GM12878 (cell line): ENCODE measurements around the gene ZIK1. TPM values are rescaled to one million over a fixed set of nuclear protein-coding genes. Genes with fewer than 3 reads are reported as not detected.
A peak's percentile ranks its signal among the peaks of the same experiment; 100 is the strongest.

Source experiments
- ATAC-seq: fragments of 200-7000 bp; cut with Tn5 transposase; 3 replicates; pipeline ENCODE4 v1.9.1; 2020; ENCODE audit warnings: mild to moderate bottlenecking, moderate library complexity
- BruUV-seq: library from RNA; stranded (reverse); fragments of 400-500 nt; replicated peaks from 2 replicates; lab custom pipeline; 2021; lab: Mats Ljungman, UMichigan
- CTCF ChIA-PET: fragments of 300-600 bp; sonication (Branson Sonifier 250); formaldehyde crosslinking; extraction: SDS; loops from one replicate; lab custom pipeline; 2021; ENCODE audit warnings: inconsistent platforms; lab: Yijun Ruan, JAX
- POLR2A ChIA-PET: fragments of 350-600 bp; formaldehyde crosslinking; extraction: SDS; loops from one replicate; lab custom pipeline; 2021; ENCODE audit warnings: inconsistent platforms; lab: Charles Lee
- RAD21 ChIA-PET: fragments of 300-600 bp; sonication (Branson Sonifier 250); formaldehyde crosslinking; loops from one replicate; lab custom pipeline; 2023; ENCODE audit warnings: antibody characterized with exemption; ENCODE audit not compliant: unreplicated experiment; lab: Charles Lee
- SMC1A ChIA-PET: fragments of 300-600 bp; sonication (Branson Sonifier 250); formaldehyde crosslinking; loops from one replicate; lab custom pipeline; 2023; ENCODE audit not compliant: unreplicated experiment, uncharacterized antibody; lab: Charles Lee
- DNase-seq: peaks from one replicate; pipeline ENCODE4 v3.0.0-alpha.2; 2011; ENCODE audit warnings: low read depth, low spot score
- FAIRE-seq: peaks from 3 replicates; lab custom pipeline; 2011; peaks lifted over from hg19 to GRCh38; lab: Jason Lieb, UNC
- H2AFZ ChIP-seq: 2 replicates; pipeline ENCODE4 v1.6.0; 2011; ENCODE audit warnings: low read depth, low read length, control low read depth; ENCODE audit not compliant: control insufficient read depth
- H3K27ac ChIP-seq: 2 replicates; pipeline ENCODE4 v1.5.1; 2011; ENCODE audit warnings: control low read depth; ENCODE audit not compliant: control insufficient read depth, insufficient read depth
- H3K27me3 ChIP-seq, 2 experiments: replicated peaks in 1 of 2; 2 replicates each; pipeline versions ENCODE4 v1.6.0 to v1.6.1; 2011; ENCODE audit warnings: low read length in 1 of 2; ENCODE audit not compliant: control insufficient read depth in 2 of 2, insufficient read depth in 2 of 2
- H3K36me3 ChIP-seq, 2 experiments: 2 replicates each; pipeline ENCODE4 v1.5.1; 2011; ENCODE audit warnings: low read length in 1 of 2; ENCODE audit not compliant: control insufficient read depth in 2 of 2, insufficient read depth in 2 of 2
- H3K4me1 ChIP-seq: 2 replicates; pipeline ENCODE4 v1.6.1; 2011; ENCODE audit warnings: mild to moderate bottlenecking, low read length, moderate library complexity, mixed read lengths; ENCODE audit not compliant: control insufficient read depth, insufficient read depth
- H3K4me2 ChIP-seq: 2 replicates; pipeline ENCODE4 v1.6.0; 2011; ENCODE audit warnings: control low read depth; ENCODE audit not compliant: control insufficient read depth, insufficient read depth
- H3K4me3 ChIP-seq: fragments of 200-600 bp; sonication (generic); 2 replicates; pipeline ENCODE4 v1.5.1; 2016
- H3K79me2 ChIP-seq: 2 replicates; pipeline ENCODE4 v1.6.0; 2011; ENCODE audit warnings: low read length; ENCODE audit not compliant: control insufficient read depth, insufficient read depth
- H3K9ac ChIP-seq: 2 replicates; pipeline ENCODE4 v1.8.0; 2011; ENCODE audit warnings: low read length, control low read depth, mixed read lengths; ENCODE audit not compliant: control insufficient read depth, insufficient read depth
- H3K9me3 ChIP-seq: replicated peaks from 3 replicates; pipeline ENCODE4 v1.5.1; 2011; ENCODE audit warnings: mild to moderate bottlenecking, low read length; ENCODE audit not compliant: control insufficient read depth, insufficient read depth
- H4K20me1 ChIP-seq: 2 replicates; pipeline ENCODE4 v1.6.0; 2011; ENCODE audit not compliant: control insufficient read depth, insufficient read depth
- CREB1 ChIP-seq: IDR thresholded peaks from 2 replicates; pipeline ENCODE4 v1.6.1; 2012; ENCODE audit warnings: low read depth, mild to moderate bottlenecking, inconsistent platforms
- CREM ChIP-seq: IDR thresholded peaks from 2 replicates; pipeline ENCODE4 v1.6.1; 2014; ENCODE audit warnings: antibody characterized with exemption, low read depth
- GATAD2B ChIP-seq: fragments of 450-650 bp; conservative IDR thresholded peaks from 2 replicates; pipeline ENCODE4 v1.6.1; 2017; ENCODE audit warnings: low read depth, mild to moderate bottlenecking, moderate library complexity
- HCFC1 ChIP-seq: fragments of 150-350 bp; IDR thresholded peaks from 2 replicates; pipeline ENCODE4 v1.6.1; 2014; ENCODE audit warnings: low read length
- RAD21 ChIP-seq: IDR thresholded peaks from 2 replicates; pipeline ENCODE4 v1.6.1; 2011; ENCODE audit warnings: mild to moderate bottlenecking, low read depth, low read length, moderate library complexity; ENCODE audit not compliant: insufficient read depth
- SMAD1 ChIP-seq: fragments of 450-650 bp; IDR thresholded peaks from 2 replicates; pipeline ENCODE4 v1.6.1; 2018; ENCODE audit warnings: mild to moderate bottlenecking, low read depth; ENCODE audit not compliant: partially characterized antibody
- SPI1 ChIP-seq: IDR thresholded peaks from 2 replicates; pipeline ENCODE4 v1.6.1; 2011; ENCODE audit warnings: low read depth, mild to moderate bottlenecking, low read length, moderate library complexity, borderline replicate concordance; ENCODE audit not compliant: insufficient read depth
- ZNF592 ChIP-seq: fragments of 450-650 bp; IDR thresholded peaks from 2 replicates; pipeline ENCODE4 v1.6.1; 2017; ENCODE audit warnings: mild to moderate bottlenecking, moderate library complexity
- ZNF622 ChIP-seq: fragments of 450-650 bp; IDR thresholded peaks from 2 replicates; pipeline ENCODE4 v1.6.1; 2017; ENCODE audit warnings: mild to moderate bottlenecking, inconsistent platforms
- WGBS: methylation state at CpG from one replicate; pipeline ENCODE4 v1.1.6; 2016; ENCODE audit warnings: low lambda C conversion rate; ENCODE audit not compliant: insufficient replicate concordance, insufficient coverage; ENCODE audit errors: missing lambda C conversion rate; 5-methylcytosine and 5-hydroxymethylcytosine counted together
- in situ Hi-C: fragments of 300-500 bp; cut with MboI; formaldehyde crosslinking; loops from 9 replicates; pipeline ENCODE4 v1.14.3; 2018; ENCODE audit warnings: mixed read lengths
- intact Hi-C: fragments of 100-400 bp; cut with micrococcal nuclease; formaldehyde crosslinking; loops from one replicate; pipeline ENCODE4 v1.14.2; 2022; ENCODE audit not compliant: unreplicated experiment
- polyA plus RNA-seq, 11 experiments: library from polyadenylated mRNA; depleted of rRNA in 4 of 11; unstranded in 6 of 11; stranded (reverse) in 5 of 11; fragments of >200 nt; fragmentation: Nextera tagmentation in 4 of 11; fragmentation: Illumina TruSeq in 1 of 11; extraction: Ambion mirVana in 4 of 11; extraction: Trizol in 1 of 11; gene quantifications; 1 replicate in 1 of 11; 2 replicates in 10 of 11; pipeline versions ENCODE4 v1.2.1 to v1.2.3, GENCODE V29; 2011 to 2016; ENCODE audit warnings: inconsistent platforms in 2 of 11, missing spikeins in 2 of 11, low read depth in 1 of 11
- total RNA-seq, 4 experiments: library from RNA; depleted of rRNA in 3 of 4; stranded (reverse); fragments of >200 nt in 3 of 4; fragmentation: Illumina TruSeq in 1 of 4; extraction: Trizol in 1 of 4; gene quantifications; 2 replicates each; pipeline versions ENCODE4 v1.2.1 to v1.2.3, GENCODE V29; 2013 to 2021
- TF ChIP-seq, protein P1 (sequence below): fragments of 450-650 bp; formaldehyde crosslinking; IDR thresholded peaks from 2 replicates; pipeline ENCODE4 v1.5.0; 2022; ENCODE audit warnings: mild to moderate bottlenecking, missing genetic modification characterization
- TF ChIP-seq, protein P2 (sequence below): fragments of 450-650 bp; IDR thresholded peaks from 2 replicates; pipeline ENCODE4 v1.6.1; 2016; ENCODE audit warnings: mild to moderate bottlenecking
- TF ChIP-seq, protein P3 (sequence below): fragments of 450-650 bp; IDR thresholded peaks from 2 replicates; pipeline ENCODE4 v1.6.1; 2014; ENCODE audit warnings: mild to moderate bottlenecking

ZIK1 gene
- total and polyA plus RNA-seq, 10 of the 15 experiments (the other 5 are each of a cell fraction or from before 2014, with no cell fraction given), result 0.45 to 4.7 (median 2.7) TPM

GRCh38 chr19:57599761-57600383 lies 15.9 kb downstream of the ZIK1 start, which contains the start of gene ZNF530 (continued):
- TF ChIP-seq, protein P1, sequence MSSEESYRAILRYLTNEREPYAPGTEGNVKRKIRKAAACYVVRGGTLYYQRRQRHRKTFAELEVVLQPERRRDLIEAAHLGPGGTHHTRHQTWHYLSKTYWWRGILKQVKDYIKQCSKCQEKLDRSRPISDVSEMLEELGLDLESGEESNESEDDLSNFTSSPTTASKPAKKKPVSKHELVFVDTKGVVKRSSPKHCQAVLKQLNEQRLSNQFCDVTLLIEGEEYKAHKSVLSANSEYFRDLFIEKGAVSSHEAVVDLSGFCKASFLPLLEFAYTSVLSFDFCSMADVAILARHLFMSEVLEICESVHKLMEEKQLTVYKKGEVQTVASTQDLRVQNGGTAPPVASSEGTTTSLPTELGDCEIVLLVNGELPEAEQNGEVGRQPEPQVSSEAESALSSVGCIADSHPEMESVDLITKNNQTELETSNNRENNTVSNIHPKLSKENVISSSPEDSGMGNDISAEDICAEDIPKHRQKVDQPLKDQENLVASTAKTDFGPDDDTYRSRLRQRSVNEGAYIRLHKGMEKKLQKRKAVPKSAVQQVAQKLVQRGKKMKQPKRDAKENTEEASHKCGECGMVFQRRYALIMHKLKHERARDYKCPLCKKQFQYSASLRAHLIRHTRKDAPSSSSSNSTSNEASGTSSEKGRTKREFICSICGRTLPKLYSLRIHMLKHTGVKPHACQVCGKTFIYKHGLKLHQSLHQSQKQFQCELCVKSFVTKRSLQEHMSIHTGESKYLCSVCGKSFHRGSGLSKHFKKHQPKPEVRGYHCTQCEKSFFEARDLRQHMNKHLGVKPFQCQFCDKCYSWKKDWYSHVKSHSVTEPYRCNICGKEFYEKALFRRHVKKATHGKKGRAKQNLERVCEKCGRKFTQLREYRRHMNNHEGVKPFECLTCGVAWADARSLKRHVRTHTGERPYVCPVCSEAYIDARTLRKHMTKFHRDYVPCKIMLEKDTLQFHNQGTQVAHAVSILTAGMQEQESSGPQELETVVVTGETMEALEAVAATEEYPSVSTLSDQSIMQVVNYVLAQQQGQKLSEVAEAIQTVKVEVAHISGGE (CRISPR knock-in tag), result peak; percentile 57
- TF ChIP-seq CREM (peak; percentile 77; the same call in 1 of the 2 replicates), HCFC1 (peak; percentile 94), SPI1 (peak; percentile 53; the same call in 1 of the 2 replicates)

- no peak overlapping the region for H3K4me3 ChIP-seq
- no TSS peak for BruUV-seq
- no peak overlapping the region for H3K27ac ChIP-seq
- in situ Hi-C loops, result no loop called here
- 81% methylated on average over 5 of the region's 5 CpGs for WGBS
- TF ChIP-seq, protein P2, sequence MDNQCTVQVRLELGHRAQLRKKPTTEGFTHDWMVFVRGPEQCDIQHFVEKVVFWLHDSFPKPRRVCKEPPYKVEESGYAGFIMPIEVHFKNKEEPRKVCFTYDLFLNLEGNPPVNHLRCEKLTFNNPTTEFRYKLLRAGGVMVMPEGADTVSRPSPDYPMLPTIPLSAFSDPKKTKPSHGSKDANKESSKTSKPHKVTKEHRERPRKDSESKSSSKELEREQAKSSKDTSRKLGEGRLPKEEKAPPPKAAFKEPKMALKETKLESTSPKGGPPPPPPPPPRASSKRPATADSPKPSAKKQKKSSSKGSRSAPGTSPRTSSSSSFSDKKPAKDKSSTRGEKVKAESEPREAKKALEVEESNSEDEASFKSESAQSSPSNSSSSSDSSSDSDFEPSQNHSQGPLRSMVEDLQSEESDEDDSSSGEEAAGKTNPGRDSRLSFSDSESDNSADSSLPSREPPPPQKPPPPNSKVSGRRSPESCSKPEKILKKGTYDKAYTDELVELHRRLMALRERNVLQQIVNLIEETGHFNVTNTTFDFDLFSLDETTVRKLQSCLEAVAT, result no peak
- no peak for TF ChIP-seq RAD21
- TF ChIP-seq CREB1, result no peak
- no peak for TF ChIP-seq SMAD1
- TF ChIP-seq ZNF622, result no peak
- TF ChIP-seq ZNF592, result no peak
- TF ChIP-seq, protein P3, sequence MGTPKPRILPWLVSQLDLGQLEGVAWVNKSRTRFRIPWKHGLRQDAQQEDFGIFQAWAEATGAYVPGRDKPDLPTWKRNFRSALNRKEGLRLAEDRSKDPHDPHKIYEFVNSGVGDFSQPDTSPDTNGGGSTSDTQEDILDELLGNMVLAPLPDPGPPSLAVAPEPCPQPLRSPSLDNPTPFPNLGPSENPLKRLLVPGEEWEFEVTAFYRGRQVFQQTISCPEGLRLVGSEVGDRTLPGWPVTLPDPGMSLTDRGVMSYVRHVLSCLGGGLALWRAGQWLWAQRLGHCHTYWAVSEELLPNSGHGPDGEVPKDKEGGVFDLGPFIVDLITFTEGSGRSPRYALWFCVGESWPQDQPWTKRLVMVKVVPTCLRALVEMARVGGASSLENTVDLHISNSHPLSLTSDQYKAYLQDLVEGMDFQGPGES, result no peak
- TF ChIP-seq GATAD2B, result no peak
- no peak for ATAC-seq
- CTCF ChIA-PET, result no interaction called here
- no peak overlapping the region for H2AFZ ChIP-seq
- no peak for FAIRE-seq
- no peaks in the 10 kb centered on the region for H3K4me1 ChIP-seq
- H3K27me3 ChIP-seq, result no peaks in the 10 kb centered on the region
- POLR2A ChIA-PET, result no interaction called here
- H3K79me2 ChIP-seq, result no peaks in the 10 kb centered on the region
- DNase-seq, result no peak
- intact Hi-C loops, result no loop called here
- SMC1A ChIA-PET, result no interaction called here
- RAD21 ChIA-PET, result no interaction called here
- peaks cover 4 to 12% of the 10 kb centered on the region in 2 experiments for H3K36me3 ChIP-seq
- no peaks in the 10 kb centered on the region for H4K20me1 ChIP-seq
- peaks cover 30% of the 10 kb centered on the region for H3K9me3 ChIP-seq
- H3K9ac ChIP-seq, result no peak overlapping the region
- H3K4me2 ChIP-seq, result no peak overlapping the region
Measured at GRCh38 chr19:57606931-57607330, 23.0 kb downstream of the ZIK1 start.
